OCI-LY7 (cell line): ENCODE data around the gene KRTAP5-8.
"Not testable (repeated sequence)": the region's sequence is repeated elsewhere in the genome, so short reads cannot be mapped to it uniquely, and the experiment has no call there.

ENCODE experiments used
- CTCF ChIP-seq: fragments of 200-600 bp; sonication (generic); conservative IDR thresholded peaks from 2 replicates; pipeline ENCODE4 v1.5.1; 2014; ENCODE audit warnings: mild to moderate bottlenecking, antibody characterized with exemption, low read length, moderate library complexity, mixed read lengths
- EZH2phosphoT487 ChIP-seq: fragments of 200-600 bp; sonication (generic); IDR thresholded peaks from 2 replicates; pipeline ENCODE4 v1.6.1; 2018; ENCODE audit warnings: low read depth, borderline replicate concordance, mild to moderate bottlenecking, mixed run types, antibody characterized with exemption, low read length, moderate library complexity, mixed read lengths

- TF ChIP-seq CTCF, EZH2phosphoT487: not testable (repeated sequence)
Observed at GRCh38 chr11:71534711-71535608, 2.9 kb upstream of the KRTAP5-8 start.
